GM10847 (cell line): ENCODE data around the gene DUOXA2.

Experiments used
- POLR2A ChIP-seq: IDR thresholded peaks from 2 replicates; pipeline ENCODE4 v1.6.1; 2011; ENCODE audit not compliant: insufficient read length; ENCODE audit errors: extremely low read depth

DUOXA2 gene

DNA sequence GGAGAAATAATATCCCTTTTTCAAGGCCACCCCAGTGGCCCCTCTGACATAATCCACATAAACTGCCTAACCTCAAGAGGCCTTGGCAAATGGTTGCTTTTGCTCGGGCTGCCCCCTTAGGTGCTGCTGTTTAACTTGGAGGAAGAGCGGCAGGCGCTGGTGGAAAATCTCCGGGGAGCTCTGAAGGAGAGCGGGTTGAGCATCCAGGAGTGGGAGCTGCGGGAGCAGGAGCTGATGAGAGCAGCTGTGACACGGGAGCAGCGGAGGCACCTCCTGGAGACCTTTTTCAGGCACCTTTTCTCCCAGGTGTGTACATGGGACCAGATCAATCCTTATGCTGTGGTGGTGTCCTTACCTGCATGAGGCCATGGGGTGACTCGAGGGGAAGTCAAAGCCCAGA, 30.6 kb downstream of the DUOXA2 start:
- TF ChIP-seq POLR2A: no peak

DNA sequence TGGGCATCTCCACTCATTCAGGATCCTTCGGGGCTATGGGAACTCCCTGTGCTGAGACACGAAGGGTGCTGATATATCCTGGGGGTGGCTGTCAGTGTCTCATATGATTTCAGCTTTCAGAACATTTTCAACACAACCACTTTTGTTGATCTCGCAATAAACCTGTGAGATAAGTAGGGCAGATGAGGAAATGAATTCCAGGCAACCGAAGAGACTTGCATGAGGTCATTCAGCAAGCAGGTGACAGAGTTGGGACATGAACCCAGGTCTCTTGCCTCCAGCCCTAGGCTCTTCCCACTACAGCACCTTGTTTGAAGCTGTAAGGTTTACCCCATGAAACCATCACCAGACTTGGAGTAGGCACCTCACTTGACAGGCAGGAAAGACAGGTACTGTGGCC, 32.3 kb downstream of the DUOXA2 start:
- TF ChIP-seq POLR2A: no peak

DNA sequence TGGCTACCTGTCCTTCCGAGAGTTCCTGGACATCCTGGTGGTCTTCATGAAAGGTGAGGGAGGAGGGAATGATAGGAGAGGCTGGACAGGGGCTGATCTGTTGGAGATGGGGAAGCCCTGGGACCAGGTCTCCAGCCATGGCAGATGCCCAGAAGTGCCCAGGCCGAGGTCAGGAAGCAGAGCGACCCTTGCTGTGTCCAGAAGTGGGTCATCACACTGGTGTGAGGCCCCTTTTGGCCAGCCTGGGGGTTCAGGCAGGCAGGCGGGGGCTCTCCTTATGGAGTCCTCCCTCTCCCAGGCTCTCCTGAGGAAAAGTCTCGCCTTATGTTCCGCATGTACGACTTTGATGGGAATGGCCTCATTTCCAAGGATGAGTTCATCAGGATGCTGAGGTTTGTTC, 33.5 kb downstream of the DUOXA2 start:
- no peak for TF ChIP-seq POLR2A

DNA sequence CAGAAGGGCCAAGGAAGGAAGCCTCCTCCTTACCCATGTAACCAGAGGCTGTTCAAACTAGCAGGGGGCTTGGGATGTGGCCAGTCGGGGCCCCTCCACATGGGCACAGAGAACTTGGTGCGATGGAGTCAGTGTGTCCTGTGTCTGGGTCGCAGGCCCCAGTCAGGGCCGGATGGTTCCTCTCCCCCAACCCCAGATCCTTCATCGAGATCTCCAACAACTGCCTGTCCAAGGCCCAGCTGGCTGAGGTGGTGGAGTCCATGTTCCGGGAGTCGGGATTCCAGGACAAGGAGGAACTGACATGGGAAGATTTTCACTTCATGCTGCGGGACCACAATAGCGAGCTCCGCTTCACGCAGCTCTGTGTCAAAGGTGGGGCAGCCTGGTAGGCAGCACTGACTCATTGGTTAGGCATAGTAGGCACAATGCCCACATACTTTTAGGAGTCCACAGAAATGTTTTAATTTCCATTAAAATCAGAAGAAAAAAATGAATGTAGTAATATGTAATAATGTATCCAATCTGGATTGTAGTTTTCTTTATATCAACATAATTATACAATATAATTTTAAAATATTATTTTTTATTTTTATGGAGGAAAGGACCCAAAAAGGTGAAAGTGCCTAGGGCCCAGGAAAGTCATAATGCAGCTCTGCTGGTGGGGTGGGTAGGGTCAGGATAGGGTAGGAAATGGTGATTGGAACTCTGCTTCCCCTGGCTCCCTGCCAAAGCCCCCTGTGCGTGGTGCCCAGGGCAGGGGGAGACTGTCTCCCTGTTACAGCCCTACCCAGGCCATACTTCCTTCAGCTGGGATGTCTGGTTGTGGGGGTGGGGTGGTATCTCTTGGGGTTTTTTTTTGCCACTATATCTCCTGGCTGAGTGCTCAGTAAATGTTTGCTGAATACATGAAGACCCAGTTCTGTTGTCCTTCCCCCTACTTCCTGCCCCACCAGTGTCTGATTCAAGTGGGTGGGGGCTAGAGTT, 34.2 kb downstream of the DUOXA2 start:
- no peak for TF ChIP-seq POLR2A

DNA sequence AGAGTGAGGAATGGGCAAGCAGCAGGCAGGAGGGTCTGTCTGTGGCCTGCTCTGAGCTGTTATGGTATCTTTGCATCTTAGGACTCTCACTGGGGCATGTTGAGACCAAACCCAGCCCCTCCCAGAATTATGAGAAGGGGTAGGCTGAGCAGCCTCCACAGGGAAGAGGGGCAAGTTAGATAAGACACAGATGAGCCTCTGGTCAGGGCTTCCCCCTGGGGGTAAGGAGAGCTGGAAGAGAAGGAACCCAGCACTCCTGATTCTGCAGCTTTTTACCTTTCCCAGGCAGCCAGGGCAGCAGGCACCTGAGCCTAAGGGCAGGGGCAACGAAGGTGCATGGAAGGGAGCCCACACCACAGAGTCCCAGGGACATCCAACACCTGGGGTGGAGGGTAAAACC, 34.9 kb downstream of the DUOXA2 start:
- TF ChIP-seq POLR2A: no peak

DNA sequence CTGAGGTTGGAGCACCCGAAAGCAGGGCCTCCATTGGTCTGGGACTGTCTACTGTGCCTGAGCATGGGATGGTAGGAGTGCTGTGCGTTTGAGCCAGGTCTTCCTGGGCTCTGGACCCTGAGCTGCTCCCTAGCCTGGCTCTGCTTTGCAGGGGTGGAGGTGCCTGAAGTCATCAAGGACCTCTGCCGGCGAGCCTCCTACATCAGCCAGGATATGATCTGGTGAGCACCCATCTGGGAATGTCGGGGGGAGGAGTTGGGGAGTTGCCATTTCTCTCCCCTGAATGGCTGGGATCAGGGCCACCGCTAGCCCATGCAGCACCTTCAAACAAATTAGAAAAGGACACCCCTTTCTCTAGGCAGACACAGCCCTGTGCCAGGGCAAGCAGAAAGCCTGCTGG, 36.4 kb downstream of the DUOXA2 start:
- TF ChIP-seq POLR2A: no peak

DNA sequence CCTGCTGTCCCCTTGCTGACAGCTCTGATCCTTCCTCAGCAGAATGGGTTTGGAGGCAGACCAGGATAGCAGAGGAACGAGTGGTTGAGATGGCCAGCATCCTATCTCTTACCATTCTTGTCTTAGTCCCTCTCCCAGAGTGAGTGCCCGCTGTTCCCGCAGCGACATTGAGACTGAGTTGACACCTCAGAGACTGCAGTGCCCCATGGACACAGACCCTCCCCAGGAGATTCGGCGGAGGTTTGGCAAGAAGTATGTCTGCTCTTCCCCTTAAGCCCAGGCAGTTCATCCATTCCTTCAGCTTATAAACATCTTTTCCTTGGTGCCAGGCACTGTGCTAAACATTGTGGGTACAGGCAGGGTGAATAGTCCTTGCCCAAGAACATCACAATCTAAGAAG, 36.9 kb downstream of the DUOXA2 start:
- no peak for TF ChIP-seq POLR2A

DNA sequence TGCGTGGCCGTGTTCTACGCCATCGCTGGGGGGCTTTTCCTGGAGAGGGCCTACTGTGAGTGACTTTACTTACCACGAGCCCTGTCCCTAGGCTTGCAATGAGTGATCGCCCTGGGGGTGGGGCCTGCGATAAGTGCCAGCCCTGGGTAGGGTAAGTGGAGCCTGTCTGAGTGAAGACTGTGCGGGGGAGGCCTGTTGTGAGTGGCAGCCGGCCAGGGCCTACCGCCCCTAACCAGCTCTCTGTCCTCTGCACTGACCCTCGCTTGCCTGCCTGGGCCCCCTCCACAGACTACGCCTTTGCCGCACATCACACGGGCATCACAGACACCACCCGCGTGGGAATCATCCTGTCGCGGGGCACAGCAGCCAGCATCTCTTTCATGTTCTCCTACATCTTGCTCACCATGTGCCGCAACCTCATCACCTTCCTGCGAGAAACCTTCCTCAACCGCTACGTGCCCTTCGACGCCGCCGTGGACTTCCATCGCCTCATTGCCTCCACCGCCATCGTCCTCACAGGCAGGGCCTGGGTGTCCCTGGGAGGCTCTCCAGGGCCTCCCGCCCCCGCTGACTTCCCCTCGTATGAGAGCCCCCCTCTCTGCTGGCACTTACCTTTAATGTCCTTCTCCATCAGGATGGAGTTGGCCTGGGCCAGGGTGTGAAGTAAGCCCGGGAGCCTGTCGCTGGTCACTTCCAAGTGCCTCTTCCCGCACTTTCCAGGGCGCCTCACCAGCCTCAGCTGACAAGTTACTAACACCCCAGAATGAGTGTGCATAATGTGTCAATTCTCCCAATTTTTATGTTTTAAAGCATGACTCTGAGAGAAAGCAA, 38.1 kb downstream of the DUOXA2 start:
- no peak for TF ChIP-seq POLR2A

DNA sequence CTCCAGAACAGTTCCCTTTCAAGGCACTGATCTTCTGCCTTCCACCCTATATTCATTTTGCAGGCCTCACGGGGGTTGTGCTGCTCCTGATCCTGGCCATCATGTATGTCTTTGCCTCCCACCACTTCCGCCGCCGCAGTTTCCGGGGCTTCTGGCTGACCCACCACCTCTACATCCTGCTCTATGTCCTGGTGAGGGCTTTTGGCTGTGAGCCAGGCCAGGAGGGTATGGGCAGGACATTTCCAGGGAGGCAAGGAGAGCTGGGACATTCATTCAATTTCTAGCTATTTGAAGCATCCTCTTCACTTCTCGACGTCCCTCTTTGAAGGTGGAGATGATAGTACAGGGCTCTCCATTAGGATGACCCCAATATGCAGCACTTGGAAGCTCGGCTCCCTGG, 41.6 kb downstream of the DUOXA2 start:
- no peak for TF ChIP-seq POLR2A

DNA sequence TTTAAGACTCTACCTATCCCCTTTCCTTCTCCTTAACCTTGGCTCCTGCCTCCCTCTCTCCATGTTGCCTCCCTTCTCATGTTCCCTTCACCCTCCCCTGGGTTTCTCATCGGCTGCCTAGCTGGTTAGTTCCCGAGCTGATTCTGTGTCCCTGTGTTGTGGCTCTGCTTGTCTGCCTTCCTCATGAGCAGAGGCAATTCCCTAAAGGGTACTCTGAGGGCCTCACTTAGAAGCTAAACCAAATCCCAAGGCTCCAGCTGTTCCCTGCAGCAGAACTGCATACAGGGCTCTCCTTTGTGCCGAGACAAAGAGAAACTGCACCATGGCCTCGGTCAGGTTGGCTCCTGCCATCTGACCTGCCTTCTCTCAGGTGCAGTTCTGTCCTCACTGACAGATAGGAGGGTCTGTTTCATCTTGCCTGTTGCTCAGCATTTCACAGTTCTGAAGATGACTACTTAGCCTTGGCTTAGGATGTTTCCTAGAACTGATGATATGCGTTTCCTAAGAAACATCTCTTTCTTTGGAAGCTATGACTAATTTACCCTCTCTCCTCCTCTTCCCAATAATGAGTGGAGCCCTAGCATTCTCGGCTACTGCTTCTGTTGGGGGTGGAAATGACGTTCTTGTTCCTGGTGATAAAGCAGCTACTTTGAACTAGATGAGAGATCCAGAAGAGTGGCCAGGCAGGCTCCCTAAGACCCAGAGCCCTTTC, 42.8 kb downstream of the DUOXA2 start:
- no peak for TF ChIP-seq POLR2A

DNA sequence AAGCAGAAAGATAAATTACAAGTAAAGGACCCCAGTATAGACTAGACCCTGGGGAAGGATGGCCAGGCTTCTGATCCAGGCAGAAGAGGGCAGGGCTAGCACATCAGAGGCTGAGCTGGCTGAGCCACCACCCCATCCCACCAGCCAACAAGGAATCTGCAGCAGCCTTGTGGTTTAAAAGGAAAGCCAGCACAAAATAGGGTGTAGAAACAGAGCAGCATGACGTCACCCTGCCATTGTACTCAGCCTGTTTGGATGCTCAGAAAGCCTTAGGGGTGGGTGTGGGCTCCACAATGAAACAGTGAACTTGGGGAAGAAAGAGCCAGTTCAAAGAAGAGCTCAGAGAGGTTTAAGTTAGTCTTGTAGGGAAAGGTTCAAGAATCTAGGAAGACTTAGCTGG, 43.8 kb downstream of the DUOXA2 start:
- no peak for TF ChIP-seq POLR2A

DNA sequence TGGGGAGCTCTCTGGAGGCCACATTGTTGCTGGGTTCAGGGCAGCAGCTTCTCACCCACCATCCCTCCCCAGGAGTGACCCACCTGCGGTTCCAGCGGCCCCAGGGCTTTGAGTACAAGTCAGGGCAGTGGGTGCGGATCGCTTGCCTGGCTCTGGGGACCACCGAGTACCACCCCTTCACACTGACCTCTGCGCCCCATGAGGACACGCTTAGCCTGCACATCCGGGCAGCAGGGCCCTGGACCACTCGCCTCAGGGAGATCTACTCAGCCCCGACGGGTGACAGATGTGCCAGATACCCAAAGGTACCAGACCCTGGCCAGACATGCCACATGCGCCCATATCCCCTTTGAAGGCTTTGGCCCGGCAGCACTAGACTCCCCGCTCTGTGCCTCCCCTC, 47.5 kb downstream of the DUOXA2 start:
- TF ChIP-seq POLR2A: no peak

DNA sequence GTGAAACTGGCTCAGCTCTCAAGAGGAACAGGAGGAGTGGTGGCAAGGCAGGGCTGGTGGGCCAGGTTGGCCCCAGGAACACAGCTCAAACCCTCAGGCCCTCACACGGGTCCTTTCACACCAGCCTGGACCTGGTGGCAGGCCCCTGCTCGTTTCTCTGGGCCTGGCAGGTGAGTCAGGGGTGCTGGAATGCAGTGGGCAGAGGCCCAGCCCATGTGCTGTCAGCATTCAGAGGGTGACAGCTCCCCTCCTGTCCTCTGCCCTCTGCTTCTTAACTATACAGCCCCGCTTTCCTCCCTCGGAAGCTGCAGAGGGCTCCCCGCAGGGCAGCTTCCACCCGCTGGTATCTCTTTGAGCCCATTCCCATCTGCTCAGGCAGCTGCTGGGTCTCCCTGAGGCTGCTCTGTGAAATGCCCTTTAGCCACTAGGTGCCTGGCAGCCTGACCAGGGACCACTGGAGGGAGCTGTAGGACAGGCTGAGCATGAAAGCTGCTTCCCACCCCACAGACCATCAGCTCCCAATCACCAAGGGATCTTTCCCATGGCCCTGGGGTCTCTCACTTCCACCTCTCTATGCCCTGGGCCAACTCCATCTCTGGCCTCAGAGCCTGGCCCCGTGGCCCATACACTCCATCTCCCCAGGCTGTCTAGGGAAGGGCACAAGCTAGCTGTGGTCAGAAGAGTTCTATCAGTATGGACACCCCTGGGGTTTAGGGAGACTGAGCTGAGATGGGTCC, 48.8 kb downstream of the DUOXA2 start:
- TF ChIP-seq POLR2A: no peak

DNA sequence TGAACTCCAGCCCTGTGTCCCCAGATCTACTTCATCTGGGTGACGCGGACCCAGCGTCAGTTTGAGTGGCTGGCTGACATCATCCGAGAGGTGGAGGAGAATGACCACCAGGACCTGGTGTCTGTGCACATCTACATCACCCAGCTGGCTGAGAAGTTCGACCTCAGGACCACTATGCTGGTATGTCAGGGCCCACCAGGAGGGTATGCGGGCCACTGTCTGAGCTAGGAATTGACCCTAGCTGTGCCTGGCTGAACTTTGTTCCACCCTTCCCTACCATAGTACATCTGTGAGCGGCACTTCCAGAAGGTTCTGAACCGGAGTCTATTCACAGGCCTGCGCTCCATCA, 49.4 kb downstream of the DUOXA2 start:
- no peak for TF ChIP-seq POLR2A

DNA sequence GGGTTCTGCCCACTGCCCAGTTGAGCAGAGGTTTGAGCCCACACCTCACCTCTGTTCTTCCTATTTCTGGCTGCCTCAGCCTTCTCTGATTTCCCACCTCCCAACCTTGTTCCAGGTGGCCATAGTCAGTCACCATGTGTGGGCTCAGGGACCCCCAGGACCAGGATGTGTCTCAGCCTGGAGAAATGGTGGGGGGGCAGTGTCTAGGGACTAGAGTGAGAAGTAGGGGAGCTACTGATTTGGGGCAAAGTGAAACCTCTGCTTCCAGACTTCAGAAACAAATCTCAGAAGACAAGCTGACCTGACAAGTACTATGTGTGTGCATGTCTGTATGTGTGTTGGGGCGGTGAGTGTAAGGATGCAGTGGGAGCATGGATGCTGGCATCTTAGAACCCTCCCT, 50.8 kb downstream of the DUOXA2 start:
- TF ChIP-seq POLR2A: no peak
